Coronary artery (tissue), 2 donors: ENCODE measurements around the gene ULK1.

Source experiments
- DNase-seq: peaks from one replicate; pipeline ENCODE4 v3.0.0-alpha.2; 2017; ENCODE audit warnings: low spot score
- H3K27ac ChIP-seq, 2 donors: fragments of 200-600 bp; sonication (generic); one replicate each; pipeline ENCODE4 v1.5.1; 2016 to 2019
- H3K4me3 ChIP-seq: fragments of 200-600 bp; sonication (generic); 2 replicates; pipeline ENCODE4 v1.5.1; 2016; ENCODE audit warnings: mild to moderate bottlenecking, moderate library complexity
- CTCF ChIP-seq: fragments of 200-600 bp; sonication (generic); IDR thresholded peaks from one replicate; pipeline ENCODE4 v1.5.1; 2019; ENCODE audit warnings: antibody characterized with exemption

ULK1 gene

GRCh38 chr12:131911028-131911650 is 16.7 kb downstream of the ULK1 start:
- no peak for DNase-seq
- no peak overlapping the region for H3K27ac ChIP-seq
- no peak for TF ChIP-seq CTCF
- H3K4me3 ChIP-seq = no peak overlapping the region

- Histone ChIP-seq H3K4me3 (no peak overlapping the region), H3K27ac (peak overlapping the region in 1 of 2 donors; percentile 62)
- no peak for DNase-seq
- TF ChIP-seq CTCF = no peak
Observed at GRCh38 chr12:131911851-131912477, 17.5 kb downstream of the ULK1 start.

DNA sequence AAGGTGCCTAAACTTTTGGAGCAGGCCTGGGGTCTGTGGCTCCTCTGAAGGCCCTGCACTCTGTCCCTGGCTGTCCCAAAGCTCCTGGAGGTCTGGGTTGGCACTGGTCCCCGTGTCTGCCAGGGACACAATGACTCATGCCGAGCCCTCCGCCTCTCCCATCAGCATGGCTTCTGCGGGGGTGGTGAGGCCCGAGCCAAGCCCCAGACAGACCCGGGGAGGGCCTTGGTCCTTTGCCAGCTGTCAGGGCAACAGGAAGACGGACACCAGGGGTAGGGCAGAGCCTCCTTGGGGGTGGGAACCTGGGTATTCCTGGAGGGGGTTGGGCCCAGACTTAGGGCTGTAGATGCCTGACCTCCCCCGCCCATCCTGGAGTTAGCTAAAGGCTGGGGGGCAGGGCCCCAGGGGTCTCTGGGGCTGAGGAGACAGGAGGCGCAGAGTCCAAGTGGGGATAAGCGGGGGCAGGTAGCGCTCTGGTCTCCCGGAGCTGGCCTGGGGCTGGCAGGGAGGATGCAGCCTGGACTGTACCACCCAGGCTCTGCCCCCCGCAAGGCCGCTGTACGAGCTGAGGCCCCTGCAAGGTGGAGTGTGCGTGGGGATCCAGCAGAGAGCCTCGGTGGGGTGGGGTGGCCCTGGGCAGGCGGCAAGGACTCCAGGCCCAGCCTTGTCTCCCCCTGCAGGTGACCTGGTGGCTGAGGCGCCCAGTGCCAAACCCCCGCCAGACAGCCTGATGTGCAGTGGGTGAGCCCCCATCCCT is 18.3 kb downstream of the ULK1 start:
- no peak for TF ChIP-seq CTCF
- peak; percentile 90 for DNase-seq
- no peak overlapping the region for H3K4me3 ChIP-seq
- peak overlapping the region in 1 of 2 donors; percentile 62 for H3K27ac ChIP-seq

DNA sequence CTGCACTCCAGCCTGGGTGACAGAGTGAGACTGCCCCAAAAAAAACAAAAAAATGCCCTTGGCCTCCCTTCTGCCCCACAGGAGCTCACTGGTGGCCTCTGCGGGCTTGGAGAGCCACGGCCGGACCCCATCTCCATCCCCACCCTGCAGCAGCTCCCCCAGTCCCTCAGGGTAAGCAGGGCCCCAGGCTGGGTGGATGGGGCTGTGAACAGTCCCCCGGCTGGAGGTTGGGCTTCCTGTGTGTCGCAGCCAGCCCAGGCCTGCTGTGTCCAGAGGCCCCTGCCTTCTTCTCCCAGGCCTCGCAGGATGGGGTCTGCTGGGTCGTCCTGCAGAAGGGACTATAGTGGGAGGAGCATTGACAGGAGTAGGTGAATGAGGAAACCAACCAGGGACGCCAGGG is 19.2 kb downstream of the ULK1 start:
- H3K27ac ChIP-seq = no peak overlapping the region
- TF ChIP-seq CTCF = no peak
- H3K4me3 ChIP-seq = no peak overlapping the region
- no peak for DNase-seq

GRCh38 chr12:131914179-131914702 is 19.8 kb downstream of the ULK1 start:
- no peak for DNase-seq
- no peak for TF ChIP-seq CTCF
- no peak overlapping the region for H3K4me3 ChIP-seq
- H3K27ac ChIP-seq = no peak overlapping the region

GRCh38 chr12:131915000-131915689 is 20.7 kb downstream of the ULK1 start:
- no peak overlapping the region for H3K4me3 ChIP-seq
- no peak for DNase-seq
- H3K27ac ChIP-seq = no peak overlapping the region
- TF ChIP-seq CTCF = no peak
